Hematopoietic multipotent progenitor cell treated with erythropoietin and hydrocortisone succinate and interleukin-3 and kit ligand, for 8 days (in vitro differentiated cells): ENCODE measurements around the gene DCPS.
"Not testable (repeated sequence)": the region's sequence is repeated elsewhere in the genome, so short reads cannot be mapped to it uniquely, and the experiment has no call there.

Experiments
- DNase-seq: peaks from one replicate; pipeline ENCODE4 v3.0.0-alpha.2; 2015

The DCPS gene

GRCh38 chr11:126385991-126386728 lies 82.3 kb downstream of the DCPS start:
- DNase-seq: no peak

GRCh38 chr11:126386729-126387071 lies 82.8 kb downstream of the DCPS start:
- DNase-seq: peak; percentile 27

- no peak for DNase-seq
Measured at GRCh38 chr11:126387857-126388256, 84.0 kb downstream of the DCPS start.

GRCh38 chr11:126390272-126390867 lies 86.5 kb downstream of the DCPS start:
- DNase-seq: no peak

GRCh38 chr11:126391286-126391954 lies 87.6 kb downstream of the DCPS start:
- no peak for DNase-seq

GRCh38 chr11:126391970-126392632 lies 88.2 kb downstream of the DCPS start:
- peak; percentile 29 for DNase-seq

- DNase-seq: peak; percentile 55
Measured at GRCh38 chr11:126392633-126393013, 88.8 kb downstream of the DCPS start.

- no peak for DNase-seq
Measured at GRCh38 chr11:126393143-126393542, 89.3 kb downstream of the DCPS start.

GRCh38 chr11:126394036-126394435 lies 90.2 kb downstream of the DCPS start:
- DNase-seq: no peak

- not testable (repeated sequence) for DNase-seq
Measured at GRCh38 chr11:126394634-126395072, 90.8 kb downstream of the DCPS start.
